ENCODE results near the gene CENPX. TPM values are rescaled to one million over a fixed set of nuclear protein-coding genes. Genes with fewer than 3 reads are reported as not detected.
A peak's percentile ranks its signal among the peaks of the same experiment; 100 is the strongest.

The CENPX gene
- total and polyA plus RNA-seq, 2 of the 13 experiments (the other 11 are each of a cell fraction or from before 2014, with no cell fraction given) = 92.7 to 170 TPM

DNA sequence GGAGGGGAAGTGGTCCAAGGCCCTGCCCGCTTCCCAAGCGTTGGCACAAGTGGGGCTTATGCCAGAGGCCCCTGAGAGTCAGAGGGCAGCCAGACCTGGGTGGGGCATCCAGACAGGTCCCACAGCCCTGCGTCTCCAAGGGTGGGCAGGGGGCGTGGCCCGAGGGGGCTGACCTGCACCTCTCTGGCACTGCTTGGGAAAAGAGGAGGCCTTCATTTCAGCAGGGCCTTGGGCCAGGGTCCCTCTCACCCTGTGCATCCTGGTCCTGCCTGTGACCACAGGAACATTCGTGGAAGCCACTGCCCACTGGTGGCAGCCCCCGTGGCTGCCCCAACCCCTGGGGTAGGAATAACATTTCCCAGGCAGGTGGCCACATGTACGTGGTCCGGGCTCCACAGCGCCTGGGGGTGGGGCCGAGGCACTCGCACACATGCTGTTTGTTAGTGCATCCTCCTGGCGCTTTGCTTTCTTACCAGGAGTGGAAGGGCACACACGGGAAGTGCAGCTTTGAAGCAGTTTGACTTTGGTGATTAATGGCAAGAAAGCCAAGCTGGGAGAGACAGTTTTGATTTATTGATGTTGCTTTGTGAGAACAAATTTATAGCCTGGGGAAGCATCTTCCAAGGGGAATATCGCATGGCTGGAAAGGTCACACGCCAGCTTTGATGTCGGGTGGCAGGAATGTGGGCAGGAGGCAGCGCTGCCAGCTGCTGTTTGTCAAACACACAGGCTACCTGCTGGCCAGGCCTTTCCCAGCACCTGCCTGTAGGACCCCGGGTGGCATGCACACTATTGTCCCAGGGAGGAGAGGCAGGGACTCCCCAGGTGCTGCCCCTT, 4.3 kb downstream of the CENPX start (continued):
- TF ChIP-seq FOXK1 (CRISPR knock-in tag; IDR thresholded peaks at IDR 0.05; ENCODE audit: borderline replicate concordance, low read depth) (no peak), HDAC2 (CRISPR knock-in tag; IDR thresholded peaks at IDR 0.05) (peak; percentile 16; the same call in 1 of the 2 replicates), ZNF567 (CRISPR knock-in tag; IDR thresholded peaks at IDR 0.05; ENCODE audit: borderline replicate concordance) (no peak; the same call in 1 of the 2 replicates), SMYD3 (CRISPR knock-in tag; IDR thresholded peaks at IDR 0.05) (no peak), ZNF460 (CRISPR knock-in tag; IDR thresholded peaks at IDR 0.05; ENCODE audit: borderline replicate concordance) (no peak), ZNF773 (CRISPR knock-in tag; IDR thresholded peaks at IDR 0.05; ENCODE audit: borderline replicate concordance) (no peak), ZFP37 (CRISPR knock-in tag; IDR thresholded peaks at IDR 0.05; ENCODE audit: borderline replicate concordance) (no peak), ATM (IDR thresholded peaks at IDR 0.05; ENCODE audit: borderline replicate concordance) (no peak), KLF6 (CRISPR knock-in tag; IDR thresholded peaks at IDR 0.05) (no peak), ZKSCAN5 (CRISPR knock-in tag; IDR thresholded peaks at IDR 0.05) (no peak), KLF15 (CRISPR knock-in tag; IDR thresholded peaks at IDR 0.05; ENCODE audit: borderline replicate concordance) (no peak), PLRG1 (conservative IDR thresholded peaks at IDR 0.05) (no peak), ZNF792 (CRISPR knock-in tag; IDR thresholded peaks at IDR 0.05) (no peak), SP1 (IDR thresholded peaks at IDR 0.05) (no peak), SP1 (CRISPR knock-in tag; IDR thresholded peaks at IDR 0.05) (no peak), ZNF446 (CRISPR knock-in tag; IDR thresholded peaks at IDR 0.05) (no peak), ASH2L (IDR thresholded peaks at IDR 0.05; ENCODE audit: insufficient read length, low read depth, low read length) (peak; percentile 18), KAT8 (CRISPR knock-in tag; IDR thresholded peaks at IDR 0.05) (no peak), RARA (CRISPR knock-in tag; IDR thresholded peaks at IDR 0.05) (no peak), FOXP1 (IDR thresholded peaks at IDR 0.05) (no peak), FOXP1 (CRISPR knock-in tag; IDR thresholded peaks at IDR 0.05) (no peak), TRIM24 (CRISPR knock-in tag; IDR thresholded peaks at IDR 0.05) (no peak), KDM1A (CRISPR knock-in tag; IDR thresholded peaks at IDR 0.05) (no peak)
- TF ChIP-seq, protein P1, sequence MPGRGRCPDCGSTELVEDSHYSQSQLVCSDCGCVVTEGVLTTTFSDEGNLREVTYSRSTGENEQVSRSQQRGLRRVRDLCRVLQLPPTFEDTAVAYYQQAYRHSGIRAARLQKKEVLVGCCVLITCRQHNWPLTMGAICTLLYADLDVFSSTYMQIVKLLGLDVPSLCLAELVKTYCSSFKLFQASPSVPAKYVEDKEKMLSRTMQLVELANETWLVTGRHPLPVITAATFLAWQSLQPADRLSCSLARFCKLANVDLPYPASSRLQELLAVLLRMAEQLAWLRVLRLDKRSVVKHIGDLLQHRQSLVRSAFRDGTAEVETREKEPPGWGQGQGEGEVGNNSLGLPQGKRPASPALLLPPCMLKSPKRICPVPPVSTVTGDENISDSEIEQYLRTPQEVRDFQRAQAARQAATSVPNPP (CRISPR knock-in tag; IDR thresholded peaks at IDR 0.05) = no peak
- TF ChIP-seq, protein P2, sequence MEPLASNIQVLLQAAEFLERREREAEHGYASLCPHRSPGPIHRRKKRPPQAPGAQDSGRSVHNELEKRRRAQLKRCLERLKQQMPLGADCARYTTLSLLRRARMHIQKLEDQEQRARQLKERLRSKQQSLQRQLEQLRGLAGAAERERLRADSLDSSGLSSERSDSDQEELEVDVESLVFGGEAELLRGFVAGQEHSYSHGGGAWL (CRISPR knock-in tag; IDR thresholded peaks at IDR 0.05) = peak; percentile 58; the same call in 1 of the 2 replicates
- TF ChIP-seq, protein P3, sequence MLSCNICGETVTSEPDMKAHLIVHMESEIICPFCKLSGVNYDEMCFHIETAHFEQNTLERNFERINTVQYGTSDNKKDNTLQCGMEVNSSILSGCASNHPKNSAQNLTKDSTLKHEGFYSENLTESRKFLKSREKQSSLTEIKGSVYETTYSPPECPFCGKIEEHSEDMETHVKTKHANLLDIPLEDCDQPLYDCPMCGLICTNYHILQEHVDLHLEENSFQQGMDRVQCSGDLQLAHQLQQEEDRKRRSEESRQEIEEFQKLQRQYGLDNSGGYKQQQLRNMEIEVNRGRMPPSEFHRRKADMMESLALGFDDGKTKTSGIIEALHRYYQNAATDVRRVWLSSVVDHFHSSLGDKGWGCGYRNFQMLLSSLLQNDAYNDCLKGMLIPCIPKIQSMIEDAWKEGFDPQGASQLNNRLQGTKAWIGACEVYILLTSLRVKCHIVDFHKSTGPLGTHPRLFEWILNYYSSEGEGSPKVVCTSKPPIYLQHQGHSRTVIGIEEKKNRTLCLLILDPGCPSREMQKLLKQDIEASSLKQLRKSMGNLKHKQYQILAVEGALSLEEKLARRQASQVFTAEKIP (CRISPR knock-in tag; IDR thresholded peaks at IDR 0.05; ENCODE audit: borderline replicate concordance) = no peak
- TF ChIP-seq, protein P4, sequence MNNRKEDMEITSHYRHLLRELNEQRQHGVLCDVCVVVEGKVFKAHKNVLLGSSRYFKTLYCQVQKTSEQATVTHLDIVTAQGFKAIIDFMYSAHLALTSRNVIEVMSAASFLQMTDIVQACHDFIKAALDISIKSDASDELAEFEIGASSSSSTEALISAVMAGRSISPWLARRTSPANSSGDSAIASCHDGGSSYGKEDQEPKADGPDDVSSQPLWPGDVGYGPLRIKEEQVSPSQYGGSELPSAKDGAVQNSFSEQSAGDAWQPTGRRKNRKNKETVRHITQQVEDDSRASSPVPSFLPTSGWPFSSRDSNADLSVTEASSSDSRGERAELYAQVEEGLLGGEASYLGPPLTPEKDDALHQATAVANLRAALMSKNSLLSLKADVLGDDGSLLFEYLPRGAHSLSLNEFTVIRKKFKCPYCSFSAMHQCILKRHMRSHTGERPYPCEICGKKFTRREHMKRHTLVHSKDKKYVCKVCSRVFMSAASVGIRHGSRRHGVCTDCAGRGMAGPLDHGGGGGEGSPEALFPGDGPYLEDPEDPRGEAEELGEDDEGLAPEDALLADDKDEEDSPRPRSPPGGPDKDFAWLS (CRISPR knock-in tag; IDR thresholded peaks at IDR 0.05; ENCODE audit: borderline replicate concordance) = no peak

All from HepG2 (cell line).